Fibroblast of the aortic adventitia (primary cell): ENCODE results near the gene CABLES2. TPM values are rescaled to one million over a fixed set of nuclear protein-coding genes. Genes with fewer than 3 reads are reported as not detected.

Experiments
- DNase-seq: peaks from one replicate; pipeline ENCODE4 v3.0.0-alpha.2; 2010; ENCODE audit warnings: low read depth
- H3K4me3 ChIP-seq: 2 replicates; pipeline ENCODE4 v1.5.1; 2011; ENCODE audit warnings: low read depth, mild to moderate bottlenecking, control low read depth, low read length, moderate library complexity
- CTCF ChIP-seq: IDR thresholded peaks from 2 replicates; pipeline ENCODE4 v1.5.1; 2011; ENCODE audit warnings: mild to moderate bottlenecking, low read length, control low read depth, inconsistent platforms; ENCODE audit not compliant: insufficient read depth
- total RNA-seq: library from RNA; depleted of rRNA; stranded (reverse); fragments of >200 nt; gene quantifications from 2 replicates; pipeline ENCODE4 v1.2.3, GENCODE V29; 2012; ENCODE audit warnings: low replicate concordance

The CABLES2 gene
- total RNA-seq, 1 donor, result 4.3 TPM

- no peak for TF ChIP-seq CTCF
- peak overlapping the region; percentile 35 for H3K4me3 ChIP-seq
- DNase-seq, result no peak
These were observed 39.3 kb downstream of the CABLES2 start for GRCh38 chr20:62367633-62368391.

GRCh38 chr20:62367136-62367632 is 39.9 kb downstream of the CABLES2 start, which contains the start of gene LAMA5:
LAMA5 (minus strand) TSS chr20:62367312; CDS start chr20:62367245, 67 bp downstream.
- no peak for TF ChIP-seq CTCF
- no peak for DNase-seq
- peak within 1 kb of the TSS; percentile 70 for H3K4me3 ChIP-seq

GRCh38 chr20:62366370-62367135 is 40.5 kb downstream of the CABLES2 start:
- H3K4me3 ChIP-seq, result peak overlapping the region; percentile 70
- DNase-seq, result no peak
- TF ChIP-seq CTCF, result no peak

- TF ChIP-seq CTCF, result no peak
- DNase-seq, result no peak
- H3K4me3 ChIP-seq, result peak overlapping the region; percentile 70
These were observed 41.2 kb downstream of the CABLES2 start for GRCh38 chr20:62365814-62366369.

- no peak for DNase-seq
- TF ChIP-seq CTCF, result no peak
- peak overlapping the region; percentile 10 for H3K4me3 ChIP-seq
These were observed 42.0 kb downstream of the CABLES2 start for GRCh38 chr20:62364911-62365736.
